IPS-18c (cell line): ENCODE results near the gene VPS8.

Experiments used
- H3K4me3 ChIP-seq: 2 replicates; pipeline ENCODE4 v1.7.0; 2013; ENCODE audit warnings: low read depth, mild to moderate bottlenecking, low read length, moderate library complexity; ENCODE audit not compliant: insufficient read depth
- H3K9me3 ChIP-seq: one replicate; pipeline ENCODE4 v1.6.1; 2013; ENCODE audit warnings: mild to moderate bottlenecking, low read length, moderate library complexity; ENCODE audit not compliant: control insufficient read depth, insufficient read depth

Gene VPS8

DNA sequence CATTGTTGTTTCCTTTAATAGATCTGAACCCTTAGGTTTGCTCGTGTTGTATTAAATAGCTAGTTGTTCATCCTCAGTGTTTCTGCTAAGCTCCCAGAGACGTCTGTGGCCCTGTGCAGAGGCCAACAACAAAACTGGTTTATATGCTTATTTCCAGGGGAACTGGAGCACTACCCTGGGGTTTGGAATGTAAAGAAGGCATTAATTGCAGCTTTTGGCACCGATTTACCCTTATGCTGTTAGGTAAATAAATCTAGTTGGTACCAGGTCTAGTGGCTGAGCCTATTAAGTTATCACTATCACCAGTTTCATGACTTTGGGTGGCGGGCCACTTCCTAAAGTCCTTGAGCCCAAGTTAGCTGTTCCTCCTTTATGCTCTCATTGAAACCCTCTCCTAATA is 12.0 kb downstream of the VPS8 start:
- Histone ChIP-seq H3K4me3 (no peak overlapping the region), H3K9me3 (no peaks in the 10 kb centered on the region)

DNA sequence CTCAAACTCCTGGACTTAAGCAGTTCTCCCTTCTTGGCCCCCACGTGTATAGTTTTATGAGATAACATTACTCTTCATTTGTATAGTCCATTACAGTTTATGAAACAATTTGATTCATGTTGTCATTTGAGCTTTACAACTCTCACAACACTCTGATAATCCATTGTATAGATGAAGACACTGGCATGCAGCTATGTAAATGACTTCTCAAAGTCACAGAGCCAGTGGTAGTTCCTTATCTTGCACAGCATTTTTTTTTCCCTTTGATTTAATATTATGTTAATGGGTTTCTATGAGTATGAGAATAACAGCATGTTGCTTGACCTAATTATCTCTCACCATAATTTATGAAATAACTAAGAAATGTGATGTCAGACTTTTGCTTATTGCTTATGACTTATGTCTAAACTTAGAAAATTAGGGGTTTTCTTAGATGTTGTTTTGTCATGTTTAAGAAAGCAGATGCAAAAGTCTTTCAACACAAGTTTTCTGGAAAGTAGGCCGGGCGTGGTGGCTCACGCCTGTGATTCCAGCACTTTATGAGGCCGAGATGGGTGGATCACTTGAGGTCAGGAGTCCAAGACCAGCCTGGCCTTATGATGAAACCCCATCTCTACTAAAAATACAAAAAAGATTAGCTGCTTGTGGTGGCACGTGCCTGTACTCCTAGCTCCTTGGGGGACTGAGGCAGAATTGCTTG is 13.3 kb downstream of the VPS8 start:
- Histone ChIP-seq H3K4me3 (no peak overlapping the region), H3K9me3 (no peaks in the 10 kb centered on the region)

DNA sequence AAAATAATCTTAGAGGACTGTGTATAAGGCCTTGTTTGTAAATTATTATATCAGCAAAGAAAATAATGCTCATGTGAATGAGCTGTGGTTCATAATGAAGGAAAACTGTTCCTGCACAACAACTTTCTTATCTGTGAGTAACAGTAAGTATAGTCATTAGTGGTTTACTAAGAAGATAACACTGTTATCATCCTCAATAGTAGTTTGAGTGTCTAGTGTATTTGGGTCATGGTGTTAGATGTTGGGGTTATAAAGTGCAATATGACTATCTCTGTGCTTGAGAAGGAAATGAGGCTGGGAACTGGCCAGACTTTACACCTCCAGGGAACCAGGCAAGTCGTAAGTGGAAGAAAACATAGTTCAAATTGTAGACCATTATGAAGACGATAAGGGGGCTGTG is 15.6 kb downstream of the VPS8 start:
- no peak overlapping the region for H3K4me3 ChIP-seq
- no peaks in the 10 kb centered on the region for H3K9me3 ChIP-seq

DNA sequence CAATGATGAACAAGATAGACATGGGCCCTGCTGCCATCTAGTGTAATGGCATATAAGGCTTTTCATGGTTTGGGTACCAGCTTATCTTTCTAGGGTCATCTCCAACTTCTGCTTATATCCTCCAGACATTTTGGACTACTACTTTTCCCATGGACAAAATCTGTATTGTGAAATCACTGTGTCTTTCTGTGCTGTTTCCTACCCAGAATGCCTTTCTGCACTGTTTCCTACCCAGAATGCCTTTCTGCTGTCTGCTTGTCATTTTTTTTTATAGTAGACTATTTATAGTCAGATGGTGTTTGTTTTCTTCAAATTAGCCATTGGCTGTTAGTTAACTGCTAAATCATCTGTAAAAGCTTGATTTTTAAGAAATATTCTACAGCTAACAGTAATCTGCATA is 20.1 kb downstream of the VPS8 start:
- Histone ChIP-seq H3K4me3 (no peak overlapping the region), H3K9me3 (no peaks in the 10 kb centered on the region)

DNA sequence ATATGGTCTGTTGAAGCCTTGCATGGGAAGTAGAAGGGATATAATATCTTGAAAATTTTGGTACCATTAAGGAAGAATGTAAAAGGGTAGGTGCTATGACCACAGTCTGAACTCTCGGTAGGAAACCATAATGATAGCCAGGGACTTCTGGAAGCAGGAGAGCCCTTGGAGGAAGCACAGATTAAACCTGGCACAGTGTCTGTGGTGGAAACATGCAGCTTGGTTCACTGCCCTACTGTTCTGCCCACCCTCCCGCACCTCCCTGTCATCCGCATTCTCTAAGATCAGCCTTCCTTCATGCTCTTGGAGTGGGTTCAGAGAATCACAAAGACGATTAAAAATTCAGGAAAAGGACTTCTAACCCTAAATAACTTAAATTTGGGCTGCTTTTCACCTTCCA is 20.9 kb downstream of the VPS8 start:
- no peaks in the 10 kb centered on the region for H3K9me3 ChIP-seq
- H3K4me3 ChIP-seq: no peak overlapping the region

DNA sequence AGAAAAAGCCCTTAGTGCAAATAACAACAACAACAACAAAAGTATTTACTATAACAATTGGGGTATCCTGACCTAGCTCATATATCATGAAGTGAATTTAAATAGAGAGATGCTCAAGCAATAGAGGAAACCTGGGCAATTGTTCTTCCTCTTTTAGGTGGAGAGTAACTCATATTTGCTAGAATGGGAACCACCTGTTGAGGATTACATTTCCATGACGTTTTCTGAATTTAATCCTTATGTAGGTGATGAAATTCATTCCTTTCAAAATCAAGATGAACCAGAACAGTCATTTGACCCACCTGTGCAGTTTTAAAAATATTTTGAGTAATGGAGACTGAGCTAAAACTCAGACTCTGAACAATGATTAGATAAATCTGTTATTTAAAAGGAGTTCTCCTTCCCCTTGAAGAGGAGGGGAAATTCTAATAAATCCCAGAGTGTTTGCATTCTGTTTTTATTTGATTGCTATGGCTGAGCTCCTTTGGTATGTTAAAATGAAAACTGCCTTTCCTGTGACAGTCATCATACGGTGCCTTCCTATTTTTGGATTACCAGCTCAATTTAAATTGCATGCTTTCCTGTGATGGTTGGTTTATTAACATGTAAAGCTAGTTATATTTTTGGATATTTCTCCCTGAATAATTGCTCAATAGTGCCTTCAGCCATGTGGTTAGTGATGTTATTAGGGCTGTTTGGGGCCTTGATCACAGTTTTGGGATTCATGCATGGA is 24.3 kb downstream of the VPS8 start:
- H3K4me3 ChIP-seq: no peak overlapping the region
- no peaks in the 10 kb centered on the region for H3K9me3 ChIP-seq

DNA sequence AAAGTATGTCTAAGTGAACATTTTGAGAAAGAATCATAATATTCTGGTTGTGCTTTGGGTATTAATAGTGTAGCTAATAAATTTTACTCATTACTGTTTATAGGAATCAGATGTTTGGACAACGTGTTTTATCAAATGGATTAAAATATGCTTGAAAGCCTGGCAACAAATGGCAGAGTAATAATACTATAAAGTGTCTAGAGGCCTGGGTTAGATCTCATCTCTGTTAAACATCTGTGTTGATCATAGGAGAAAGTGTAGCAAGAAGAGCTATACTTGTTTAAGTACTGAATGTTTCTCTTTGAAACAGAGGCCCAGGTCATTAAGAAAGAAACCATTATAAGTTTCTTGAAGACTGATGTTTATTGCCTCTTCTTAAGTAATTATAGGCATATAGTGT is 30.5 kb downstream of the VPS8 start:
- no peak overlapping the region for H3K4me3 ChIP-seq
- no peaks in the 10 kb centered on the region for H3K9me3 ChIP-seq

DNA sequence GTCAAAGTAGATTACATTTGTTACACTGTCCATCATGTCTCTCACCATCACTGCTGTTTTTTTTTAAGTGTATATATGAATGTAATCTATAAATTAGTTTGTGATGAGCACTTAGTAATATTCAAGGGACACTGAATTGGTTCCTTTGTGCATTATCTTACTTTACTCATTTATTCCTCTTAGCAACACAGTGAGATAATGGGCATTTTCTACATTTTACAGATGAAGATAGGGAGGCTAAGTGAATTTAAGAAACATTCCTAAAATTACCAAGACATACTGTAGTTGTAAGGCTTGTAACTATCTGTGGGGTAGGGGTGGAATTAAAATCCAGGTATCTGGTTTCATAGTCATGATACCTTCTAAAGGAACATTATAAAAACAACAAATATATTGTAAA is 33.9 kb downstream of the VPS8 start:
- no peak overlapping the region for H3K4me3 ChIP-seq
- no peaks in the 10 kb centered on the region for H3K9me3 ChIP-seq

DNA sequence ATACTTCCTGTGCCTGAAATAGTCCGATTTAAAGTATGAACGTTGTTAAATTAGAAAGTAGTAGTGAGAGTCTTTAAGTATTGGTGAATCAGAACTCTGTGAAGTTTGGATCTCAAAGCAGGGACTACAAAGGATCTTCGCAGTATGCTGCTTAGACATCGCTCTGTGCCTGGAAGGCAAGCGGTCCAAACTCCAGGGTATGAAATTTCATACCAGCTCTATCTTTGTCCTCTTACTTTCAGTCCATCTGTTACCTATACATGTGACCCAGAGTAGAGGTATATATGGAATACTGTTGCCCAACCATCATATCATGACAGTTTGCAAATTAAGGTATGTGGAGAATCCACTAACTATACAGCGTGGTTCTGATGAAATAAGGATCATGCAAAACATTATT is 34.5 kb downstream of the VPS8 start:
- no peaks in the 10 kb centered on the region for H3K9me3 ChIP-seq
- H3K4me3 ChIP-seq: no peak overlapping the region

DNA sequence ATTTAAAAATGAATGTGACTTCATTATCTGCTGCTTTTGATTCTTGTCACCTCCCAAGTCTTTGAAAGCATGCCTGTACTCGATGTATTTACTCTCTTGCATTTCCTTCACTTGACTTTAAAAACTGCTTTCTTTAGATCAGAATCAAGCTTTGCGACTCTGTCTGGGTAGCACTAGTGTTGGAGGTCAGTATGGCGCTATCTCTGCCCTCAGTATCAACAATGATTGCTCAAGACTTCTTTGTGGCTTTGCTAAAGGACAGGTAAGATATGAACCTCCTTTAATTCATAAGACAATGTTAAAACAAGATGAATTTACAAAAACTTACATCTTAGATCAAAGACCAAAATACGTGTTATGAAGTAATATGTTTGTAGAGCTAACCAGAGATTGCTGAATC is 37.0 kb downstream of the VPS8 start:
- Histone ChIP-seq H3K4me3 (no peak overlapping the region), H3K9me3 (no peaks in the 10 kb centered on the region)

DNA sequence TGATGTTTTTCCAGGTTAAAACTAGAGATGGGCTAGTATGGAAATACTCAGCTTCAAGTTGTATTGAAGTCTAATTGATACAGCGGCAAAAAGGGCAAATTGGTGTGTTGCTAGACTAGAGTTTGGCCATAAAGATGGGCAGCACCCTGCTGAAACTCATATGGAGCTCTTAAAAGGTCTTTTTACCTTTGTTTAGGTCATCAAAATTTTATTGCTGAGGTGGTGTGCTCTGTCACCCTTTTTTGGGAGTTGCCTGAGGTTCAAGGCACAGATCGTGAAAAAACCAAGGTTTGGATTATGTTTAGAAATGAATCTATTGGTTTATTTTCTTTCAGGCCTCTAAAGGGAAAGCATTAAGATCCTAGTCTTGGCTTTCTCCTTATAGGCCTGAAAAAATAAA is 38.2 kb downstream of the VPS8 start:
- no peak overlapping the region for H3K4me3 ChIP-seq
- H3K9me3 ChIP-seq: no peaks in the 10 kb centered on the region

DNA sequence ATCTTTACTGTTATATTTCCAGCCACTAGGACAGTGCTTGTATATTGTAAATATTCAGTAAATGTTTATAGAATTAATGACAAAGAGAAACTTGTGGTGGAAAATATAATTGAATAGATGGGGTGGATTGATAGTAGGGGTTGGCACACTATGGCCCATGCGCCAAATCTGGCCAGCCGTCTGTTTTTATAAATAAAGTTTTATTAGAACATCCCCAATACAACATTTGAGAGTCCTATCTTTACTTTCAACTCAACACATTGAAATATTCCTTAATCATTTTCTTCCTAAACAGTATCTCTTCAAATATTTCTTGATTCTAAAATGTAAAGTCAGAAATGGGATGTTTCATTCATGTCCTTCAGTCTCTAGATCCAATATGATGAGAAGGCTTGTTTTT is 45.1 kb downstream of the VPS8 start:
- Histone ChIP-seq H3K4me3 (no peak overlapping the region), H3K9me3 (no peaks in the 10 kb centered on the region)

DNA sequence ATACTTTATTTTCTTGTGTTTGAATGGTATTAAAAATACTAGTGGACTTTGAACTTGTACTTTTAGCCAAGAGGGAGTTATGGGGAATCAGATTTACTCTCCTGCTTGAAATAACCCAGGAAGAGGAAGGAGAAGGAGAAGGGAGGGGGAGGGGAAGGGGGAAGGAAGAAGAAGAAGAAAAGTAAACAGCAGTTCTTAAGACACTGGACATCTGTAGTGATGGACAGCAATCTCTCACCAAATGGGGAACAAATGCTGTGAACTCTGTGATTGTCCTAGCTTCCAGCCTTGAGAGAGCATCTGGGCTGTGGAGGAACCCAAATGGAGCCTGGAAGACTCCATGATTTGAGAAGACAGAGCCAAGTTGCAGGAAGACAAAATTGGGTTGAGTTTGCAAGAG is 52.0 kb downstream of the VPS8 start:
- Histone ChIP-seq H3K9me3 (no peaks in the 10 kb centered on the region), H3K4me3 (no peak overlapping the region)

DNA sequence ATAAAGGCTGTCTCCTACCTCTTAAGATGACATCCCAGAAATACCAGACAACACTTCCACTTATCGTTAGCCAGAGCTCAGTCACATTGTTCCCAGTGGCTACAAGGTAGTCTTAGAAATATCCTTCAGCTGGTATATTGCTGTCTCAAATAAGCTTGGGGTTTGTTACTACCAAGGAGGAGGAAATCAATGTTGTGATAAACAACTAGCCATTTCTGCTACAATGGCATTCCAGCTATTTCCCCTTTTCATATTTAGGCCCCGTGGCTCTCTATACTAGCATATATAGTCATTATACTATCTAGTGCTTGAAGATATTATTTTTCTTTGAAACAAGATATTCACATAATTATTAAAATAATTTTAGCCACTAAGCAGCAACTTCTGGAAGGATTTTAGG is 56.5 kb downstream of the VPS8 start:
- Histone ChIP-seq H3K9me3 (no peaks in the 10 kb centered on the region), H3K4me3 (no peak overlapping the region)

DNA sequence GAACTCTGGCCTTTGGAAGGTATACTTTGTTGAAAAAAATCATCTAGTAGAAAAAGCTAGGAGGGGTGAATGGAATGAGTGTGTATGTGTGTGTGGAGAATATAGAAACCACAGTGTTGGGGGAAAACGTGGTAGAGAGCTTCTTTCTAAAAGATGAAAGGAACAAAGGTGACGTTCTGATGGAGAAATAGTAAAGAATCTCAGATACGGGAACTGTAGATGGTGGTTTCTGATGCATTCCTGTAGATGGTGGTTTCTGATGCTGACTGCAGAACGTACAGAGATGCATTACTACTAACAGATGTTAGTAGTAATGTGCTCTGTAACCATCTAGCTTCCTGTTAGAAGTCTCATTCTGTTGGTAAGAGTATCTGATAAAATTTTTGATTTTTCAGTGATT is 60.2 kb downstream of the VPS8 start:
- Histone ChIP-seq H3K9me3 (no peaks in the 10 kb centered on the region), H3K4me3 (no peak overlapping the region)

DNA sequence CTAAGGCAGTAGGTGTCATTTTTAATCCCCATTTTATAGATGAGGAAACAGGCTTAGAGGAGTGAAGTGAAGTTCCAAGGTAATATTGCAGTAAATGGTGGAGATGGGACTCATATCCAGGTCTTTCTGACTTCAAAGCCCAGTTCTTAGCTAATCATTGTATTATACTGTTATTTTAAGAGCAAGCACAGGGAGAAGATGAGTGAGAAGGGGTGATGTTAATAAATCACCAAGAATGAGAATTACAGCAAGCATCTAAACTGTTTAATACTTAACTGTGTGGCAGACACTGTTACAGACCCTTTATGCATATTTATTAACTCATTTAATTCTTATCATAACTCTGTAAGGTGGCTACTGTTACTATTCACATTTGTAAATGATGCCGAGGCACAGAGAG is 61.2 kb downstream of the VPS8 start:
- Histone ChIP-seq H3K9me3 (no peaks in the 10 kb centered on the region), H3K4me3 (no peak overlapping the region)

DNA sequence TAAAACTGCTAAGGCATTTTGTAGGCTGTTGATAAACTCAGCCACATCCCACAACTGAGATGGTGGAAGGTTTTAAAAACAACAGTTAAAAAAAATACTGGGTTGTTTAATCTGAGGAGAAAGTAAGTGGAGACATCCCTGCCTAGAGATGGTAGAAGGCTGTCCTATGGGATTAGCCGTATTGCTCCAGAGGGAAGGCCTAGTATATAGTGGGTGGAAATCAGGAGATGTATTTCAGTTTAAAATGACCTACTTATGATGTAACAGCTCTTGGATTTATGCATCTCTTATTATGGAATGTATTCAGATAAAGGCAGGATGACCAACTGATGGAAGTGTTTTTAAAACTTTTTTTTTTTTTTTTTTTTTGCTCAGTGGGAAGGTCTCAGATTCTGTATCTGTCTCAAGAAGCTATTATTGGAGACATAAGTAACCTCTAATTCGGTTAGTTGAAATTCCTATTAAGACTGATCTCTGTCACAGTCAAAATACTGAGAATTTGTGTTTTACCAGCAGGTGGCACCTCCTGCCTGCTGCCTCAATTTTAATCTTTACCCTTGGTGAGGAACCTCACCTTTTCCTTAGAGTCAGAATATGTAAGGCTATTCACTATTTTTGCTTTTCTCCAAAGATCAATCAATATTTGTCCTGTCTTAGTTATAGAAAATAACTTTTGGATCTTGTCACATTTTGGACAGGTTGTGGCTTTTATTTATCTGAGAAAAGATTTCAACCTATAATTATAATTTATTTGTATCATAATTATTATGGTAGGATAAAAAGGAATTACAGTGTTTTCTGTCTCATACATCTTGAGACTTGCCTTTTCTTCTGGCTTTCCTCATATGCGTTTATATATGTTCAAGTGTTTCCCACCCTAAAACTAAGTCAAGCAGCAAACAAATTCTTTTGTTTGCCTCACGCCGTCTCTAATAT is 63.0 kb downstream of the VPS8 start:
- H3K4me3 ChIP-seq: no peak overlapping the region
- H3K9me3 ChIP-seq: no peaks in the 10 kb centered on the region
